Measurements from ENCODE around the gene C19orf25. TPM values are rescaled to one million over a fixed set of nuclear protein-coding genes. Genes with fewer than 3 reads are reported as not detected.

Gene C19orf25
- total RNA-seq, 6 experiments from 2014 or later = 12.2 to 32.7 (median 15.3) TPM

DNA sequence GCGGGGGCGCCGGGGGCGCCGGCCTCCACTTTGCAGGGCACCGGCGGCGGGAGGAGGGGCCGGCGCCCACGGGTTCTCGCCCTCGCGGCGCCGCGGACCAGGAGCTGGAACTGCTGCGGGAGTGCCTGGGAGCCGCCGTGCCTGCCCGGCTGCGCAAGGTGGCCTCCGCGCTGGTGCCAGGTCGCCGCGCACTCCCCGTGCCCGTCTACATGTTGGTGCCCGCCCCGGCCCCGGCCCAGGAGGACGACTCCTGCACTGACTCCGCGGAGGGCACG lies 11.9 kb downstream of the C19orf25 start:
- no peak overlapping the region for H3K27ac ChIP-seq
- ATAC-seq = no peak
- intact Hi-C loops (cut with DNase I) = no loop called here
- peaks cover 0 to 49% (median 10%) of the 10 kb centered on the region in 4 donors for H3K4me1 ChIP-seq
- peaks cover 0 to 41% of the 10 kb centered on the region in 2 donors for H3K27me3 ChIP-seq
- H3K9me3 ChIP-seq = no peaks in the 10 kb centered on the region
- WGBS (ENCODE audit: insufficient coverage, low coverage, low lambda C conversion rate, missing lambda C conversion rate) = no CpG with 5 or more reads among the region's 36 CpGs
- H3K4me3 ChIP-seq = no peak overlapping the region
- H3K36me3 ChIP-seq = no peaks in the 10 kb centered on the region
- TF ChIP-seq POLR2A (IDR thresholded peaks at IDR 0.05) (no peak), CTCF (IDR thresholded peaks at IDR 0.05) (no peak)
- DNase-seq = peak in 1 of 3 donors; percentile 24

GRCh38 chr19:1466461-1467214 lies 12.4 kb downstream of the C19orf25 start:
- TF ChIP-seq POLR2A (IDR thresholded peaks at IDR 0.05) (no peak), CTCF (IDR thresholded peaks at IDR 0.05) (no peak)
- no peaks in the 10 kb centered on the region for H3K9me3 ChIP-seq
- peaks cover 0 to 49% (median 10%) of the 10 kb centered on the region in 4 donors for H3K4me1 ChIP-seq
- DNase-seq (peak in 2 of 3 donors; percentile 17 to 50), ATAC-seq (no peak)
- 82% methylated on average over 4 of the region's 70 CpGs for WGBS (ENCODE audit: insufficient coverage, low coverage, low lambda C conversion rate, missing lambda C conversion rate)
- no peak overlapping the region for H3K27ac ChIP-seq
- intact Hi-C loops (cut with DNase I) = no loop called here
- no peaks in the 10 kb centered on the region for H3K36me3 ChIP-seq
- no peak overlapping the region for H3K4me3 ChIP-seq
- H3K27me3 ChIP-seq = peaks cover 0 to 38% of the 10 kb centered on the region in 2 donors

DNA sequence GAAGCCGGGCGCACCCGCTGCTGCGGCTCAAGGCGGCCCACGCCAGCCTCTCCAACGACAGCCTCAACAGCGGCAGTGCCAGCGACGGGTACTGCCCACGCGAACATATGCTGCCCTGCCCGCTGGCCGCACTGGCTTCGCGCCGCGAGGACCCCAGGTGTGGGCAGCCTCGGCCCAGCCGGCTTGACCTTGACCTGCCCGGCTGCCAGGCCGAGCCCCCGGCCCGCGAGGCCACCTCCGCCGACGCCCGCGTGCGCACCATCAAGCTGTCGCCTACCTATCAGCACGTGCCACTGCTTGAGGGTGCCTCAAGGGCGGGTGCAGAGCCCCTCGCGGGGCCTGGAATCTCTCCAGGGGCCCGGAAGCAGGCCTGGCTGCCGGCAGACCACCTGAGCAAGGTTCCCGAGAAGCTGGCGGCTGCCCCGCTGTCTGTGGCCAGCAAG lies 13.0 kb downstream of the C19orf25 start:
- DNase-seq = peak in 1 of 3 donors; percentile 56
- no peak for ATAC-seq
- H3K27ac ChIP-seq = no peak overlapping the region
- WGBS (ENCODE audit: insufficient coverage, low coverage, low lambda C conversion rate, missing lambda C conversion rate) = 73% methylated on average over 3 of the region's 41 CpGs
- H3K4me1 ChIP-seq = peaks cover 0 to 44% (median 8%) of the 10 kb centered on the region in 4 donors
- TF ChIP-seq CTCF (IDR thresholded peaks at IDR 0.05) (no peak), POLR2A (IDR thresholded peaks at IDR 0.05) (no peak)
- H3K4me3 ChIP-seq = no peak overlapping the region
- H3K9me3 ChIP-seq = no peaks in the 10 kb centered on the region
- intact Hi-C loops (cut with DNase I) = no loop called here
- H3K36me3 ChIP-seq = no peaks in the 10 kb centered on the region
- peaks cover 0 to 33% of the 10 kb centered on the region in 2 donors for H3K27me3 ChIP-seq

GRCh38 chr19:1465191-1466016 lies 13.6 kb downstream of the C19orf25 start:
- DNase-seq (peak in 2 of 3 donors; percentile 67), ATAC-seq (peak; percentile 58 to 77 (median 67))
- peaks cover 0 to 27% of the 10 kb centered on the region in 2 donors for H3K27me3 ChIP-seq
- no peaks in the 10 kb centered on the region for H3K36me3 ChIP-seq
- WGBS (ENCODE audit: insufficient coverage, low coverage, low lambda C conversion rate, missing lambda C conversion rate) = 58% methylated on average over 16 of the region's 83 CpGs
- H3K27ac ChIP-seq = no peak overlapping the region
- TF ChIP-seq CTCF (IDR thresholded peaks at IDR 0.05) (peak; percentile 35 to 67 (median 48)), POLR2A (IDR thresholded peaks at IDR 0.05) (no peak)
- peaks cover 0 to 38% (median 5%) of the 10 kb centered on the region in 4 donors for H3K4me1 ChIP-seq
- intact Hi-C loops (cut with DNase I) = no loop called here
- no peaks in the 10 kb centered on the region for H3K9me3 ChIP-seq
- no peak overlapping the region for H3K4me3 ChIP-seq

All from right lobe of liver (tissue), 6 donors.